ENCODE data around the gene SMIM5.

DNA sequence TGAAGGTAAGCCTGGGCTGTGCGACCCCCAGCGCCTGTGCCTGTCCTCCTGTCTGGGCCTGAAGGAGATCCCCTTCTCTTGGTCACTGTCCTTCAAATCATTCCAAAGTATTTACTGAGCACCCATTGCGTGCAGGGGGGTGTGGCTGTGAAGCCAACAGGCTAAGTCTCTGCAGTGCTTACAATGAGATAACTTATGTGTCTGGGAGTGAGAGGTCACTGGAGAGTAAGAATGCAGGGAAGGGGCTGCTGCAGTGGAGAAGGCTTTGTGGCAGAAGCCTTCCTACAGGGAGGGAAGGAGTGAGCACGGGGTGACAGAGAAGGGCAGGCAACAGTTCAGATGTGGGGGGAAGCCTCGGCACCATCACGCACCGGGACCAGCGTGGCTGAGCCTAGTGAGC is 11.2 kb upstream of the SMIM5 start:
- TF ChIP-seq, protein P1, sequence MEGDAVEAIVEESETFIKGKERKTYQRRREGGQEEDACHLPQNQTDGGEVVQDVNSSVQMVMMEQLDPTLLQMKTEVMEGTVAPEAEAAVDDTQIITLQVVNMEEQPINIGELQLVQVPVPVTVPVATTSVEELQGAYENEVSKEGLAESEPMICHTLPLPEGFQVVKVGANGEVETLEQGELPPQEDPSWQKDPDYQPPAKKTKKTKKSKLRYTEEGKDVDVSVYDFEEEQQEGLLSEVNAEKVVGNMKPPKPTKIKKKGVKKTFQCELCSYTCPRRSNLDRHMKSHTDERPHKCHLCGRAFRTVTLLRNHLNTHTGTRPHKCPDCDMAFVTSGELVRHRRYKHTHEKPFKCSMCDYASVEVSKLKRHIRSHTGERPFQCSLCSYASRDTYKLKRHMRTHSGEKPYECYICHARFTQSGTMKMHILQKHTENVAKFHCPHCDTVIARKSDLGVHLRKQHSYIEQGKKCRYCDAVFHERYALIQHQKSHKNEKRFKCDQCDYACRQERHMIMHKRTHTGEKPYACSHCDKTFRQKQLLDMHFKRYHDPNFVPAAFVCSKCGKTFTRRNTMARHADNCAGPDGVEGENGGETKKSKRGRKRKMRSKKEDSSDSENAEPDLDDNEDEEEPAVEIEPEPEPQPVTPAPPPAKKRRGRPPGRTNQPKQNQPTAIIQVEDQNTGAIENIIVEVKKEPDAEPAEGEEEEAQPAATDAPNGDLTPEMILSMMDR (IDR thresholded peaks at IDR 0.05), result no peak
- TF ChIP-seq EZH2 (IDR thresholded peaks at IDR 0.05), result no peak
- TF ChIP-seq EZH2phosphoT487 (IDR thresholded peaks at IDR 0.05), result no peak

Measured in neural progenitor cell (in vitro differentiated cells).